GM12878 (cell line): ENCODE results near the gene LMO2. TPM values are rescaled to one million over a fixed set of nuclear protein-coding genes. Genes with fewer than 3 reads are reported as not detected.
"Not testable (repeated sequence)": the region's sequence is repeated elsewhere in the genome, so short reads cannot be mapped to it uniquely, and the experiment has no call there.

ENCODE experiments used
- ATAC-seq: fragments of 200-7000 bp; cut with Tn5 transposase; 3 replicates; pipeline ENCODE4 v1.9.1; 2020; ENCODE audit warnings: mild to moderate bottlenecking, moderate library complexity
- BruUV-seq: library from RNA; stranded (reverse); fragments of 400-500 nt; replicated peaks from 2 replicates; lab custom pipeline; 2021; lab: Mats Ljungman, UMichigan
- CTCF ChIA-PET: fragments of 300-600 bp; sonication (Branson Sonifier 250); formaldehyde crosslinking; extraction: SDS; loops from one replicate; lab custom pipeline; 2021; ENCODE audit warnings: inconsistent platforms; lab: Yijun Ruan, JAX
- POLR2A ChIA-PET: fragments of 350-600 bp; formaldehyde crosslinking; extraction: SDS; loops from one replicate; lab custom pipeline; 2021; ENCODE audit warnings: inconsistent platforms; lab: Charles Lee
- RAD21 ChIA-PET: fragments of 300-600 bp; sonication (Branson Sonifier 250); formaldehyde crosslinking; loops from one replicate; lab custom pipeline; 2023; ENCODE audit warnings: antibody characterized with exemption; ENCODE audit not compliant: unreplicated experiment; lab: Charles Lee
- SMC1A ChIA-PET: fragments of 300-600 bp; sonication (Branson Sonifier 250); formaldehyde crosslinking; loops from one replicate; lab custom pipeline; 2023; ENCODE audit not compliant: unreplicated experiment, uncharacterized antibody; lab: Charles Lee
- DNase-seq: peaks from one replicate; pipeline ENCODE4 v3.0.0-alpha.2; 2011; ENCODE audit warnings: low read depth, low spot score
- FAIRE-seq: peaks from 3 replicates; lab custom pipeline; 2011; peaks lifted over from hg19 to GRCh38; lab: Jason Lieb, UNC
- H2AFZ ChIP-seq: 2 replicates; pipeline ENCODE4 v1.6.0; 2011; ENCODE audit warnings: low read depth, low read length, control low read depth; ENCODE audit not compliant: control insufficient read depth
- H3K27ac ChIP-seq: 2 replicates; pipeline ENCODE4 v1.5.1; 2011; ENCODE audit warnings: control low read depth; ENCODE audit not compliant: control insufficient read depth, insufficient read depth
- H3K27me3 ChIP-seq, 2 experiments: replicated peaks in 1 of 2; 2 replicates each; pipeline versions ENCODE4 v1.6.0 to v1.6.1; 2011; ENCODE audit warnings: low read length in 1 of 2; ENCODE audit not compliant: control insufficient read depth in 2 of 2, insufficient read depth in 2 of 2
- H3K36me3 ChIP-seq, 2 experiments: 2 replicates each; pipeline ENCODE4 v1.5.1; 2011; ENCODE audit warnings: low read length in 1 of 2; ENCODE audit not compliant: control insufficient read depth in 2 of 2, insufficient read depth in 2 of 2
- H3K4me1 ChIP-seq: 2 replicates; pipeline ENCODE4 v1.6.1; 2011; ENCODE audit warnings: mild to moderate bottlenecking, low read length, moderate library complexity, mixed read lengths; ENCODE audit not compliant: control insufficient read depth, insufficient read depth
- H3K4me2 ChIP-seq: 2 replicates; pipeline ENCODE4 v1.6.0; 2011; ENCODE audit warnings: control low read depth; ENCODE audit not compliant: control insufficient read depth, insufficient read depth
- H3K4me3 ChIP-seq: fragments of 200-600 bp; sonication (generic); 2 replicates; pipeline ENCODE4 v1.5.1; 2016
- H3K79me2 ChIP-seq: 2 replicates; pipeline ENCODE4 v1.6.0; 2011; ENCODE audit warnings: low read length; ENCODE audit not compliant: control insufficient read depth, insufficient read depth
- H3K9ac ChIP-seq: 2 replicates; pipeline ENCODE4 v1.8.0; 2011; ENCODE audit warnings: low read length, control low read depth, mixed read lengths; ENCODE audit not compliant: control insufficient read depth, insufficient read depth
- H3K9me3 ChIP-seq: replicated peaks from 3 replicates; pipeline ENCODE4 v1.5.1; 2011; ENCODE audit warnings: mild to moderate bottlenecking, low read length; ENCODE audit not compliant: control insufficient read depth, insufficient read depth
- H4K20me1 ChIP-seq: 2 replicates; pipeline ENCODE4 v1.6.0; 2011; ENCODE audit not compliant: control insufficient read depth, insufficient read depth
- WGBS: methylation state at CpG from one replicate; pipeline ENCODE4 v1.1.6; 2016; ENCODE audit warnings: low lambda C conversion rate; ENCODE audit not compliant: insufficient replicate concordance, insufficient coverage; ENCODE audit errors: missing lambda C conversion rate; 5-methylcytosine and 5-hydroxymethylcytosine counted together
- in situ Hi-C: fragments of 300-500 bp; cut with MboI; formaldehyde crosslinking; loops from 9 replicates; pipeline ENCODE4 v1.14.3; 2018; ENCODE audit warnings: mixed read lengths
- intact Hi-C: fragments of 100-400 bp; cut with micrococcal nuclease; formaldehyde crosslinking; loops from one replicate; pipeline ENCODE4 v1.14.2; 2022; ENCODE audit not compliant: unreplicated experiment
- polyA plus RNA-seq, 11 experiments: library from polyadenylated mRNA; depleted of rRNA in 4 of 11; unstranded in 6 of 11; stranded (reverse) in 5 of 11; fragments of >200 nt; fragmentation: Nextera tagmentation in 4 of 11; fragmentation: Illumina TruSeq in 1 of 11; extraction: Ambion mirVana in 4 of 11; extraction: Trizol in 1 of 11; gene quantifications; 1 replicate in 1 of 11; 2 replicates in 10 of 11; pipeline versions ENCODE4 v1.2.1 to v1.2.3, GENCODE V29; 2011 to 2016; ENCODE audit warnings: inconsistent platforms in 2 of 11, missing spikeins in 2 of 11, low read depth in 1 of 11
- total RNA-seq, 4 experiments: library from RNA; depleted of rRNA in 3 of 4; stranded (reverse); fragments of >200 nt in 3 of 4; fragmentation: Illumina TruSeq in 1 of 4; extraction: Trizol in 1 of 4; gene quantifications; 2 replicates each; pipeline versions ENCODE4 v1.2.1 to v1.2.3, GENCODE V29; 2013 to 2021
- TF ChIP-seq, protein P1 (sequence below): fragments of 450-650 bp; IDR thresholded peaks from 2 replicates; pipeline ENCODE4 v1.6.1; 2017; ENCODE audit warnings: mild to moderate bottlenecking, moderate library complexity

Gene LMO2
- total and polyA plus RNA-seq, 10 of the 15 experiments (the other 5 are each of a cell fraction or from before 2014, with no cell fraction given) = 0.29 to 1.9 (median 1.1) TPM; not detected in 1

DNA sequence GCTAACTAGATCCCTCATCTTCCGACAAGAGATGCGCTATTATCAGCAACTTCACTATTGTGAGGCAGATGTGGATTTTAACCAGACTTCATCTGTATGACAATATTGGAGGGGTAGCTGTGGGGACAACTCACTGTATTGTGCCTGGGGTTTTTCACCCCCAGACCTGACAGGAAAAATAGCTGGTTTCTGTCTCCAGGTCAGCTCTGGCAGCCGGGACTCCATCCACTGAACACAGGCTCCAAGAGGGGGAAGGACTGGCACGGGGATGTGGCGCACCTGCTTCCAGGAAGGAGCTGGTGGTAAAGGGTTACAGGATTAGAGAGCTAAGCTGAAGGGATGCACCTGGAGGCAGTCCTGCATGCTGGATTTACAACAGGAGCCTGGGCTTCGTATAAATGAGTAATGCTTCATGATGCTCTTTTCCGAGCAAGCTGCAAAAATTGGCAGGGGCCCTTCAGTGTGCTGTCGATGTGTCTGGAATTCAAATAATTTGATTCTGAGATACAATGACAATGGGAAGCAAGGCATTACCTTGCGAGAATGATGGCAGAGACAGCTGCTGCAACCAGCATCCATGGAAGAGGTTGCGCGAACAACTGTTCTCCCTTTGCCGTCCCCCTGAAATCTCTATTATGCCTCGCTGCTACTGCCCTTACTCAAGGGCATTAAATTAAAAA, 49.5 kb downstream of the LMO2 start (continued):
- TF ChIP-seq, protein P1, sequence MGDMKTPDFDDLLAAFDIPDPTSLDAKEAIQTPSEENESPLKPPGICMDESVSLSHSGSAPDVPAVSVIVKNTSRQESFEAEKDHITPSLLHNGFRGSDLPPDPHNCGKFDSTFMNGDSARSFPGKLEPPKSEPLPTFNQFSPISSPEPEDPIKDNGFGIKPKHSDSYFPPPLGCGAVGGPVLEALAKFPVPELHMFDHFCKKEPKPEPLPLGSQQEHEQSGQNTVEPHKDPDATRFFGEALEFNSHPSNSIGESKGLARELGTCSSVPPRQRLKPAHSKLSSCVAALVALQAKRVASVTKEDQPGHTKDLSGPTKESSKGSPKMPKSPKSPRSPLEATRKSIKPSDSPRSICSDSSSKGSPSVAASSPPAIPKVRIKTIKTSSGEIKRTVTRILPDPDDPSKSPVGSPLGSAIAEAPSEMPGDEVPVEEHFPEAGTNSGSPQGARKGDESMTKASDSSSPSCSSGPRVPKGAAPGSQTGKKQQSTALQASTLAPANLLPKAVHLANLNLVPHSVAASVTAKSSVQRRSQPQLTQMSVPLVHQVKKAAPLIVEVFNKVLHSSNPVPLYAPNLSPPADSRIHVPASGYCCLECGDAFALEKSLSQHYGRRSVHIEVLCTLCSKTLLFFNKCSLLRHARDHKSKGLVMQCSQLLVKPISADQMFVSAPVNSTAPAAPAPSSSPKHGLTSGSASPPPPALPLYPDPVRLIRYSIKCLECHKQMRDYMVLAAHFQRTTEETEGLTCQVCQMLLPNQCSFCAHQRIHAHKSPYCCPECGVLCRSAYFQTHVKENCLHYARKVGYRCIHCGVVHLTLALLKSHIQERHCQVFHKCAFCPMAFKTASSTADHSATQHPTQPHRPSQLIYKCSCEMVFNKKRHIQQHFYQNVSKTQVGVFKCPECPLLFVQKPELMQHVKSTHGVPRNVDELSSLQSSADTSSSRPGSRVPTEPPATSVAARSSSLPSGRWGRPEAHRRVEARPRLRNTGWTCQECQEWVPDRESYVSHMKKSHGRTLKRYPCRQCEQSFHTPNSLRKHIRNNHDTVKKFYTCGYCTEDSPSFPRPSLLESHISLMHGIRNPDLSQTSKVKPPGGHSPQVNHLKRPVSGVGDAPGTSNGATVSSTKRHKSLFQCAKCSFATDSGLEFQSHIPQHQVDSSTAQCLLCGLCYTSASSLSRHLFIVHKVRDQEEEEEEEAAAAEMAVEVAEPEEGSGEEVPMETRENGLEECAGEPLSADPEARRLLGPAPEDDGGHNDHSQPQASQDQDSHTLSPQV = no peak
- TF ChIP-seq, all 136 proteins: peak for 0

DNA sequence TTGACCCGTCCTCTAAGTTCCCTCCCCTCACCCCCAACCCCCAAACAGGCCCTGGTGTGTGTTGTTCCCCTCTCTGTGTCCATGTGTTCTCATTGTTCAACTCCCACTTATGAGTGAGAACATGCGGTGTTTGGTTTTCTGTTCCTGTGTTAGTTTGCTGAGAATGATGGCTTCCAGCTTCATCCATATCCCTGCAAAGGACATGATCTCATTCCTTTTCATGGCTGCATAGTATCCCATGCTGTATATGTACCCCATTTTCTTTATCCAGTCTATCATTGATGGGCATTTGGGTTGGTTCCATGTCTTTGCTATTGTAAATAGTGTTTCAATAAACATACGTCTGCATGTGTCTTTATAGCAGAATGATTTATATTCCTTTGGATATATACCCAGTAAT, 53.6 kb downstream of the LMO2 start:
- FAIRE-seq, SMC1A ChIA-PET: not testable (repeated sequence)

DNA sequence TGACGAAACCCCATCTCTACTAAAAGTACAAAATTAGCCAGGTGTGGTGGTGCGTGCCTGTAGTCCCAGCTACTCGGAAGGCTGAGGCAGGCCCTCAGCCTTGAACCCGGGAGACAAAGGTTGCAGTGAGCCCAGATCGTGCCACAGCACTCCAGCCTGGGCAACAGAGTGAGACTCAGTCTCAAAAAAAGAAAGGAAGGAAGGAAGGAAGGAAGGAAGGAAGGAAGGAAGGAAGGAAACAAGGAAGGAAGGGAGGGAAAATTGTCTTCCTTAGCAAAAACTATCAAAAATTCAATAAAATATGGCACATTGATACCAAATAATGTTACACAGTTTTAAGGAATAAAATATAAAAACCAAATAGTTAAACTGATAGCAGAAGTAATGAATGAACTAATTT, 54.5 kb downstream of the LMO2 start:
- DNase-seq, H2AFZ ChIP-seq, H3K4me1 ChIP-seq, BruUV-seq, POLR2A ChIA-PET, H3K4me3 ChIP-seq, H3K9ac ChIP-seq, H4K20me1 ChIP-seq, ATAC-seq, intact Hi-C loops, RAD21 ChIA-PET, SMC1A ChIA-PET, H3K27me3 ChIP-seq, H3K27ac ChIP-seq, in situ Hi-C loops, H3K36me3 ChIP-seq, FAIRE-seq, H3K4me2 ChIP-seq, H3K79me2 ChIP-seq, H3K9me3 ChIP-seq: not testable (repeated sequence)
- 51% methylated on average over 5 of the region's 5 CpGs for WGBS
- CTCF ChIA-PET = interaction anchor here (0.7 kb wide), 1 partner anchor 150 kb away, joined by 3 read pairs; no protein-coding TSS in a partner anchor

More for the DNA sequence above, 53.6 kb downstream of the LMO2 start:
- H3K4me1 ChIP-seq, POLR2A ChIA-PET, H3K27me3 ChIP-seq, H3K9me3 ChIP-seq, H3K36me3 ChIP-seq, H3K9ac ChIP-seq, H2AFZ ChIP-seq, H3K27ac ChIP-seq, H3K79me2 ChIP-seq, intact Hi-C loops, H4K20me1 ChIP-seq, BruUV-seq, H3K4me2 ChIP-seq, DNase-seq, RAD21 ChIA-PET, ATAC-seq, in situ Hi-C loops, H3K4me3 ChIP-seq: not testable (repeated sequence)
- WGBS = 26% methylated on average over 2 of the region's 3 CpGs
- CTCF ChIA-PET = interaction anchor here (0.7 to 1.5 kb wide), 2 partner anchors 8 to 149 kb away, joined by 3 to 4 read pairs; no protein-coding TSS in a partner anchor
